ENCODE results near the gene TOP3B.
"Not testable (repeated sequence)": the region's sequence is repeated elsewhere in the genome, so short reads cannot be mapped to it uniquely, and the experiment has no call there.

Gene TOP3B

DNA sequence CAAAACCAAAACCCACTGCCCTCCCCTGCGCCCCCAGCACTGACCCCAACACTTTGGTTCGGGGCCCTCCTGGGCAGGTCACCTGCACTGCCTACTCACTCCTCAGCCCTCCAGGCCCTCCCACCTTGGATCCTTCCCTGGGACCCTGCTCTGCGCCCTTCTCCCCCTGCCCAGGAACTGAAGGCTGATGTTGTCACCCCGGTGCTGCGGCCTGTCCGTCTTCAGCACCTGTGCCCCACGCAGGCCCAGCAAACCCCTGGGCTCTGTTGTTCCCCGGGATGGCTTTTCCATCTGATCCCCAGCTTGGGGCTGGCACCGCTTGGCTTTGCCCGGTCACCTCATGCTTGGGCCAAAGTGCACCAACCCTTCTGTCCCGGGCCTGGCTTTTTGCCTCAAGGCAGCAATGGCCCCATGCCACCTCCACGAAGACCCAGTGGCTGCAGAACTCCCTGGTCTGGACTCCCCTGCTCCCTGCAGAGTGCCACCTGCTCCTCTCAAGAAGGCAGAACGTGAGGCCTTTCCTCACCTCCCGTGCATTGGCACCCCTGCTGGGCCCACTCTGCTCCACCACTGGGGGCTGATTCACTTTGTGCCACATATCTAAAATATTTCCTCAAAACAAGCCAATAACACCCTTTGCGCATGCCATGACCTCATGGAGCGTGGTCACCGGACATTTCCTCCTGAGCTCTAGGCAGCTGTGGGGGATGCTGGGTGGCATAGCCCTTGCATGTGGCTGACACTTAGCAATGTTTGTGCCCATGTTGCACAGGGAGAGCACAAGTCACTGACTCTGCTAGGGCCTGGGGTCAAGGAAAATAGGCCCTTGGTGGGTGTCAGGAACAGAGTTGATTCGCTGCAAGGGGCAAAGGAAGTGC lies 38.8 kb downstream of the TOP3B start:
- no peak for FAIRE-seq

DNA sequence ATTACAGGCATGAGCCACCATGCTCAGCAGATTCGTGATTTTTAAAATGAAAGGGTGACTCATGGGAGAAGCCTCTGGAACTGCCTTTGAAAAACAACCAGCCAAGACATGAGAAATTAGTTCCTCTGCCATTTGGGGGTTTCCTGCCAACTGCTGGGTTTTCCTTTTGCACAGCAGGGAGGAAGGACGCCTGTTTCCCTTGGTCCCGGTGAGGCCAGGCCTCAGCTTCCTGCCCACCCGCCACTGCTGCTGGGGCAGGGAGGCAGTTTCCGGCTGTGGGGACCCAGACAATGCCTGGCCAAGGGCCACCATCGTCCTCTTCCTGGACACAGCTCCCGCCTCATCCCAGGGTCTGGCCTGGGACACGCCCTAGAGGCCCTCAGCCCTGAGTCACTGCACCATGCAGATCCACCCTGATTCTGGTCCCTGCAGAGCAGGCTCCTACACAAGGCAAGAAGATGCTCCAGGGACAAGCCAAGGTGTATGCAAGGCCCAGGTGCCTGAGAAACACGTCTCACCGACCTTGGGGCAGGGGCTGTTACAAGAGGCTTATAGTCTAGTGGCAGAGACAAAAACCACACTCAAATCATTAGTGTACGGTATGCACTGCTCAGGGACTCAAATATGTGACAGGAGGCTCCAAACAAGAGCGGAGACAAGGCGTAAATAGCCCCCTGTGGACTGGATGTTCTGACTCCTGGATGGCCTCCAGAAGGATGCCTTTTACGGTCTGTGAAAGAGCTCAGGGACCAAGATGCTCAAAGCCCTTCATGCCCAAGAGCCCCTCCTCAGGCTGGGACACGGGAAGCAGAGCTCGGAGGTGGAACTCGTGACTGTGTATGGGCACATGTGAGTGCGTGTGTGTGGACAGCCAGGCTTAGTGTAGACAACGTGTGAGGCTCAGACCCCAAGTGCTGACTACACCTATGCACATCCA lies 39.9 kb downstream of the TOP3B start:
- FAIRE-seq: no peak

DNA sequence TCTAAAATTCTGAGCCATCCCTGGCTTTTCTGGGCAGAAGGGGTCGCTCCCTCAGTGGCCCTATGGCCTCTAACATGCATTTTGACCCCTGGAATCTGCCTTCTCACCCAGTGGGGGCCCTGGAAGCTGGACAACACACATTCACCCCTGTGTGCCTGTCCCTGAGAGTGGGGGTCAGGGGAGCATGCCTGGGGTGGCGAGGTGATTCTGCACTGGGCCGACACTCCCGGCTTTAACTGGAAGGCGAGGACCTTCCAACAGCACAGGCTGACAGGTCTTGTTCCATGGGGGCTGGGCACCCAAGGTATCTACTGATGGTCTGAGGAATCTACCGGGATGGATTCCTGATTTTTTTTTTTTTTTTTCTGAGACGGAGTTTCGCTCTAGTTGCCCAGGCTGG lies 40.7 kb downstream of the TOP3B start:
- no peak for FAIRE-seq

DNA sequence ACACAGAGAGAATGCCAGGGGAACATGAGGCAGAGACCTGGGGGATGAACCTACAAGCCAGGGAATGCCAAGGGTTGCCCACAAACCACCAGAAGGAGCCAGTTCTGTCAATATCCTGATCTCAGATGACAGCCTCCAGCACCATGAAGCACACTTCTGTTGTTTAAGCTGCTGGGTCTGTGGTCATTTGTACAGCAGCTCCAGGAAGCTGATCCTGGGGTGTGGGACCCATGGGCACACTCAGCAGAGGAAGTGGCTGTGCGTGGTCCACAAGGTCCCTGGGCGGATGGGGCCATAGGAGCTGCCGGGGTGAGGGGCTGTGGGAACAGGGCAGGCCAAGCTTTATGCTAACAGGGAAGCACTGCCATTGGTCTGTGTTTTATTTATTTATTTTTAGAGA lies 42.1 kb downstream of the TOP3B start:
- FAIRE-seq: no peak

DNA sequence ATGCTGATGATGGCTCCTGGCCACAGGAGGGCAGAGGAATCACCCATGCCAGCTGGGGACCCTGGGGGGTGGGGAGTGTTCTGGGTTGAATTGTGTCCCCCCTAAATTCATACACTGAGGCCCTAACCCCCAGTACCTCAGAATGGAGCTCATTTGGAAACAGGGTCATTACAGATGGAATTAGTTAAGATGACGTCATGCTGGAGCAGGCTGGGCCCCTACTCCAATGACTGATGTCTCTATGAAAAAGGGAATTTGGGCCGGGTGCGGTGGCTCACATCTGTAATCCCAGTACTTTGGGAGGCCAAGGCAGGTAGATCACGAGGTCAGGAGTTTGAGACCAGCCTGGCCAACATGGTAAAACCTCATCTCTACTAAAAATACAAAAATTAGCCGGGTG lies 42.7 kb downstream of the TOP3B start:
- not testable (repeated sequence) for FAIRE-seq

DNA sequence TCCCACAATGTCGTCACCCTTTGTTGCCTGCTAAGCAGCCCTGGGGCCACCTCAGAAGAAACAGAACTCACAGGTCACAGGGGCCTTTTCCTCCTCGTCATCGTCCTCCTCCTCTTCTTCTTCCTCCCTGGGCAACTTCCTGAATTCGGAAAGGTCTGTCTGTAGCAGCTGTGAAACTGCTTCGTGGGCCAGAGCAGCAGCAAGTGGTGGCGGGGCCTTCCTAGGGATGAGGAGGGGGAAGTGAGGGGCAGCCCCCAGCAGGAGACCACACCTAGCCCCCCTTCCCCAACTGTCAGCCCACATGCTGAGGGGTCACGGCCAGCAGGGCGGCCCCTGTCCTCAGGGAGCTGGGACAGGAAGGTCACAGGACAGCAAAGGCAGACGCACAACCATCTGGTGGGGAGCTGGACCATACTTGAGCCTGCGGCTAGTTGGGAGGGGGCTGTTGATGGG lies 43.1 kb downstream of the TOP3B start:
- FAIRE-seq: no peak

DNA sequence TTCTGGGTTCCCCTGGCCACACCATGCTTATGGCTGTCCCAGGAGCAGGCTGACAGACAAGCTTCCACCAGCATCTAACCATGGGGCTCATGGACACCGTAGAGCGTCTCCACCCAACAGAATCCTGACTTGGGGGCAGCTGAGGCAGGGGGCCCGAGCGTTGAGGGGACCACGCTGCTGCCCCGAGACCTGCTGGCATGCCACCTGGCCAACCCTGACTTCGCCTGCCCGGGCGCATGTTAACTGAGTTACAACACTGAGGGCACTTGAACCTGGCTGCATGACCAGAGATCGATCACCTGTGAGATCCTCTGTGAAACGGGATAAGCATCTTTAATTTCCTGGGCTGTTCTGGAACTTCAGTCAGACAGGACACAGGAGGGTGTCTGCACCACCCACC lies 43.7 kb downstream of the TOP3B start:
- no peak for FAIRE-seq

DNA sequence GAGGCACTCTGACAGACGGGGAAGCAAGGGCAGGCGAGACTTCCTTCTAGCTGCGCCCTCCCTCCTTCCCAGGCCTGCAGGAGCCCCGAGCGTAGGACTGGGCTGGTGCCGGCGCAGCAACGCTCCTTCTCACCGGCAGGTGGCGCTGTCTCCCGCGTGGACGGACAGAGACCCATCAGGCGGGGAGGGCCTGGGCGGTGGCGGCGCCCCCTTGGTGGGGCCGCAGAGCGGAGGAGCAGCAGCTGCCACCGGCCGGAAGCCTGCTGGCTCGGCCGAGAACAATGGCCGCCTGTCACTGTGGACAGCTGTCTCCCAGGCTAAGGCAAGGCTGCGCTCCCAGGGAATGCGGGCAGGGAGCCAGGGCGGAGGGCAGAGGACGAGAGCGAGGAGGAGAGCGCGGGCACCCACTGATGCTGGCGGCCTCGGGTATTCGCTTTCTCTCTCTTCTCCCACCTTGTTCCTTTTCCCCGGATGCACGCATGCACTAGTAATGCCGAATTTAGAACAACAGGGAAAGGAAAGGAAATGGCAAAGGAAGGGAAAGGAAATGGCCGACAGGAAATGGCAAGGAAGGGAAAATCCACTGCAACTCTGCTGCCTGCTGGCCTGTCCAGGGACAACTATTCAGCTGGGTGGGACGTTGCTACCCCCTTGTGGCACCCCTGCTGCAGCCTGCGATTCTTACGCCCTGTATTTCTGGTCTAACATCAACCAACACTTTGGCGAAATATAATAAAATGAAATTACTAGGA lies 44.3 kb downstream of the TOP3B start:
- no peak for FAIRE-seq

DNA sequence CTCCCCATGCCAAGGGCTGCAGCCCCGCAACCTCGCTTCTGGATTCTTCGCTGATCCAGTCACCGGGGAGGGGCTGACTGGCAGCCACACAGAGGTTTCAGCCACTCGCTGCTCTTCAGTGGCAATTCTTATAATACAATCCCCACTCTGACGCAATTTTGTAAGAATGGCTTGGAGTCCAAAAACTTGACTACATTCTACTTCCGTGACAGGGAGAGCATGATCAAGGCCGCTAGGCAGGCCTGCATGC lies 44.8 kb downstream of the TOP3B start:
- no peak for FAIRE-seq

DNA sequence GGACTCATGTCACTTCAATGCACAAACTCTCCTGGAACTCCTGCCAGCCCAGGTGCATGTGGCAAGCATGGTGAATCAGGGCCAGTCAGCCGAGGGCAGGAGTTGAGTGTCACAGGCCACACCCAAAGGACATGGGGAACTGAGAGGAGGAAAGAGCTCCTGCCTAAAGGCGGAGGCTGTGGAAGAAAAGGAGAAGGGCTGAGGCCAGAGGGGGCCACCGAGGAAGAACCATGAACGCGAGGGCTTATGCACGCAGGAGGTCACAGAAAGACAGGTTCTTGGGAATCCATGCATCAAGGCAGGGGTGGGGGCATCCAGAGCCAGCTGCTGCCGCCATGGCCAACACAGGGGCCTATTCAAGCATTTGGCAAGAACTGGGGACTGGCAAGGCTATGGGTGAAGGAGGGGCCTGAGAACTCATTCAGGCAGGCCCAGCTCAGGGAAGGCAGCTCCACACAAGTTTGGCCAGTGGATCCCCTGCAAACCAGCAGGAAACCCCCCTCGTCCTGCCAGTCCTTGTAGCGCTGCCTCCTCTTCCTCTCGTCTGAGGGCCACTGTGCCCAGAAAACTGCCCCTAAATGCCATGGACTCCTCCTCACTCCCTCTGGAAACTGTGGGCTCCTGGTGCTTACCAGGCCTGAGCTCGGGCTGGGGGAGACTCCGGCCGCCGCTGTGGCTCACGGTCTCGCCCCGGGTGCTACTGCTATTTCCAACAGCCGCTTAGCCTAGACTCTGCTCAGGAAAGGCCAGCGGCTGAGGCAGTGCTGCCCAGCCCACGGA lies 45.4 kb downstream of the TOP3B start:
- FAIRE-seq: no peak

DNA sequence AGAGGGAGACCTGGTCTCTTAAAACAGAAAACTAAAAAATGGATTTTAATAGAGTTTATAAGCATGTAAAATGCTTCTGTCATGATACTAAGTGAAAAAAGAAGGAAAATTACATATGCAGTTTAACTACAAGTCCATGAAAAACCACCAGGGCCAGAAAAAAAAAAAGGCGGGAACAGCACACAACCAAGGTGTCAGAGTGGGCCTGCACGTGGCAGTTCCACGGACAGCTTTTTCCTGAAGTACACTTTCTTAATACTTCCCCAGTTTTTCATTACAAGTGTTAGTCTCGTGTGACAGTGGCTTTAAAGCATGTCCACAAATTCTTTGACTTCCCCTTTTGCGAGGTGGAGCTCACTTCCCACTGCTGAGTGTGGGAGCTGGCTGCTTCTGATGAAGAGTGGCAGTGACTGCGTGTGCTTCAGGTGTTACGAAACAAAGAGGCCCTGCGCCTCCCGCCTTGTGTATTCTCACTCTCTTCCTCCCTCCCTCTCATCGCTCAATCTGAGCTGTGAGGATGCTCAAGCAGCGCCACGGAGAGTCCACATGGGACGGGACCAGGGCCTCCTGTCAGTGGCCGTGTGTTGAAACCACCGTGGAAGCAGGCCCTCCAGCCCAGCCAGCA lies 46.3 kb downstream of the TOP3B start:
- no peak for FAIRE-seq

DNA sequence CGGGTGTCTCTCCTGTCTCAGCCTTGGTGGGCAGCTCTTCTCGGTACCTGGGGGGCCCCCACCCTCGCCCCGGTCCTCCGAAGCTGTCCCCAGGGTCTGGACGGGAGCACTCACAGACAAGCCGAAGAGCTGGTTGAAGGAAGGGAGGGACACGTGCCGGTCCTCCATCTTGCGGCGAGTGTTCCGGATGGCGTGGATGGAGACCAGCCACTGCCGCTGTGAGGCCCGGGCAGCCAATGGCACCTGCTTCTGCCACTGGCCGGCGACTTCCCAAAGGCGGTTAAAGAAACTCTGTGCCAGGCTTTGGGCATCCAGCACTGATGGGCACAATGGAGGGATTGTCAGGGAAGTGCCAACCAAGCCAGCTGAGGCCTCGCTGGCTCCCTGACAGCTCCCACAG lies 48.7 kb downstream of the TOP3B start:
- no peak for FAIRE-seq

DNA sequence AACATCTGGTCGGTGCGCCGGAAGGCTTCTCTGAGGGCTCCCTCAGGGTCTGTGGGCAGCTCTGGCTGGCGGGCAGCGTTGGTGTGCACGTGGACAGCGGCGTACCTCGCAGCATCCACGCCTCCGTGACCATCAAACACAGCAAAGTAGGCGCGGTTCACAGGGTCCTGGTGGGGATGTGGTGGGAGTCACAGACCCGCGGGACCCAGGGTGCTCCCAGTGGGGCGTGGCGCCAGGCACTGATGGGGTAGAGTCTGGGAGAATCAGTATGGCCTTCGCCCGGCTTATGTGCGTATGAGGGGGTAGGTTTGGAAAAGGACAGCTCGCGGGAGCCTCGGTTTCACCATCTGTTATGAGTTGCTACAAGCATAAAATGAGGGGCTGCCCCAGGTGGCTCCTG lies 49.2 kb downstream of the TOP3B start:
- no peak for FAIRE-seq

DNA sequence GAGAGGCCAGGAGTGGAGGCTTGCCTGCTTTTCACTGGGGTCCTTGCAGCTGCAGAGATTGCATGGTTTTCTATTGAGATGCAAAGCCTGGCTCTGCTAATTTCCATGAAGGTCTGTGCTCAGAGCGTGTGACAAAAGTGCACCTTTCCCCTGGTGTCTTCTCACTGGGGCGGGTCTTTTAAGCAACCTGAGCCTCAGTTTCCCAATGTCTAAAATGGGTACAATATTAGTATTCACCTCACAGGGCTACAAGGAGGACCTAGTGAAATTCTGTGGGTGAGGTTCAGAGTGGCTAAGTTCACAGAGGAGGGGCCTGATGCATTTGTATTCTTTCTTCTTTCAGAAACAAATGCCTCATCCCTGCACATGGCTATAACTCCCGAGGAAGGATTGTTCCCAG lies 50.2 kb downstream of the TOP3B start:
- FAIRE-seq: no peak

DNA sequence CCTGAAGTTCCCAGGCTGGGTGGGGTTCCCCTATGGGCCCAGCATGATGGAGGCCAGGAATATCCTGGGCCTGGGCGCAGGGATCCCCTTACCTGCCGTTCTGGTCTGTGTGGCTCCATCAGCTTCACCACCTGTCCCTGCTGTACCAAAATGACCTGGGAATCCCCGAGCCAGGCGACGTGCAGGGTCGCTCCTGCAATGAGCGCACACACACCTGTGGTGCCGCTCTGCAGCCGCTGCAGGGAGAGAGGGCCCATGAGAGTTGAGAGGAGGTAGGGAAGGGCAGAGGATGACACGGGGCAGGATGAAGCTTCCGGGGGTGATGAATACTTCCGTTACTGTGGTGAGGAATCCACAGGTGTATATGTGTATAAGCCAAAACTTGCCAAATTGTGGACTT lies 51.5 kb downstream of the TOP3B start:
- FAIRE-seq: no peak

DNA sequence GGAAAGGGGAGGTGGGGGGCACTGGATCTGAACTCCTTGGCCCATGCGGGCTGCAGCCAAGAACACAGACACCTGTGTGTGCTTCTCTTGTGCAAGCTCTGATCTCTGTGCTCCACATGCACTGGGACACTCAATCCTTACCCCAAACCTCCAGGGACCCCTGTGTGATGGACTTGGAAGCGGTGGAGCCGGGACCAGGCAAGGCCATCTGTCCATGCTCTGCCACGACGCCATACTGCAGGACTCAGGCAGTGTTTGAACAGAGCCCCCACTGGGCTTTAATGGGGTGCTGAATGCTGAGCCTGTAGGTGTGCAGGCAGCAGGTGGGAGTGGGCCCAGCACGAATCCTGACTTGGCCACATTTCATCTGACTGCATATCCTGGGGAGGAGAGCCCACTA lies 53.3 kb downstream of the TOP3B start:
- FAIRE-seq: no peak

DNA sequence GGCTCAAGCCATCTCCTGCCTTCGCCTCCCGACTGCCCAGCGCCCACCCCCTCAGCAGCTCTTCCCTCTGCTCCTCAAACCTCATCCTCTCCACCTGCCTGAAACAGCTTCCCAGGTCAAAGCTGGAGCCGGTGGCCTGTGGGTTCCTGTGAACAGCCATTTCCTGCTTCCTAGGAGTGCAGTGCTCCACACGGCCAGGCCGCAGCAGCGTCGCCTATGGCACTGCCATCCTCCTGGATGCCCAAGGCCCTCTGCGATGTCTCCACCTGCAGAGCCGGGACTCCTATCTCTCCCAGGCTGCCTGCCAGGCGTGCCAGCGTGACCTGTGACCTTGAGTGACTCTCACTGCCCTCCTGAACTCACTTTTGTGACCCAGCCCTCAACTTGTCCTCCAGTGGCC lies 54.5 kb downstream of the TOP3B start:
- no peak for FAIRE-seq

DNA sequence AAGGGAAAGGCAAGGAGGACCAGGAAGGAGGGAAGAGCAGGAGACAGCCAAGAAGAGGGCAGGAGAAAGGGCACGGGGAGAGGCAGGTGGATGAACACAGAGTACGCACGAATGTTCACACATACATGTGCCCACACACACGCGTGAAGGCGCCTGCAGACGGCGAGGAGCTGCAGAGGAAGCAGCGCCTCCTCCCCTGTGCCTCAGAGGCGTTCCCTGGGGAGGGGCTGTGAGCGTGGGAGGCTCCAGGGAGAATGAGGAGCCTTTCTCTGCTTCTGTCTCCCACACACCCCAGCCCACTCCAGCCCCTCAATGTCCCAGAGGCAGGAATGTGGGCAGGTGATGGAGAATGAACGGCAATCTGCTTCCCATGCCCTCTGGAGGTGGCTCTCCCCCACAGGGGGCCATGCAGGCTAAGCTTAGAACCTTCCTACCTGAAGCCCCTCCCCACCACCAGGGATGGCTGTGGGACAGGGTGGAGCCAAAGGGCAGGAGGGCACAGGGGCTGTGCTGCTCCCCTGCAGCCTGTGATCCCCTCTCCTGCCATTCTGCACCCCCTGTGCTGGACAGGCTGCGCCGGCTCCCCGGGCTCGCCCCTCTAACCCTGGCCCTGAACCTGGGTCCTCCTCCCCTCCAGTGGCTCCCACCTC lies 55.3 kb downstream of the TOP3B start:
- FAIRE-seq: no peak

DNA sequence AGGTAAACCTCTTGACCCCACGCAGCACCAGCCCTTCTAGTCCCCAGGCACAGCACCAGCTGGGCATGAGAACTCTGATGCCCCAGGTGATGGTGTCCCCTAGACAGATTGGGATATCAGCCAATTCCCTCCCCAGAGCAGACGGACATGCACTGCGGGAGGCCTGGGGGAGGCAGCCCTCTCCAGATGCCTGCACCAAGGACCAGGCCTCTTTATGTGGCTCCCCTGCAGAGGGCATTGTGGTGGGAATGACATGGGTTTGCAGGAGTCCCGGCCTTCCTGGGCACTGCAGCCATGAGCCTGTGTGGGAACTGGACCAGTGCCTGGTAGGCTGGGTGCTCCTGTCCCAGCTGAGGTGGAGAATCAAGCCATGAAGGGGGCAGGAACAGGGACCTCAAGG lies 55.9 kb downstream of the TOP3B start:
- no peak for FAIRE-seq

DNA sequence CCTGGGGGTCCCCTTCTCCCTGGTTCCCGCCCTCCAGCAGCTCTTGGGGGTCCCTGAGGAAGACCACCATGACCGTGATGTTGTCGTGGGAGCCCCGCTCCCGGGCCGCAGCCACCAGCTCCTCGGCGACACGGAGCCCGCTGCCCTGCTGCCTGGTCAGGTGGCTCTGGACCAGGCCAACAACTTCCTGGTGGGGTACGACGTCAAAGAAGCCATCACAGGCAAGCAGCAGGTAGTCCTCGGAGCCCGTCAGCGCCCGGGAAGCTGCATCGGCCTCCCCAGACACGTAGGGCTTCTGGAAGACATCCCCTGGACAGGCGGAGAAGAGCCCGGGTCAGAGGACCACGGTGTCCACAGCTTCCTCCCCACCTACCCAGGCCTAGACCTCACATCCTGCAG lies 59.4 kb downstream of the TOP3B start:
- no peak for FAIRE-seq

DNA sequence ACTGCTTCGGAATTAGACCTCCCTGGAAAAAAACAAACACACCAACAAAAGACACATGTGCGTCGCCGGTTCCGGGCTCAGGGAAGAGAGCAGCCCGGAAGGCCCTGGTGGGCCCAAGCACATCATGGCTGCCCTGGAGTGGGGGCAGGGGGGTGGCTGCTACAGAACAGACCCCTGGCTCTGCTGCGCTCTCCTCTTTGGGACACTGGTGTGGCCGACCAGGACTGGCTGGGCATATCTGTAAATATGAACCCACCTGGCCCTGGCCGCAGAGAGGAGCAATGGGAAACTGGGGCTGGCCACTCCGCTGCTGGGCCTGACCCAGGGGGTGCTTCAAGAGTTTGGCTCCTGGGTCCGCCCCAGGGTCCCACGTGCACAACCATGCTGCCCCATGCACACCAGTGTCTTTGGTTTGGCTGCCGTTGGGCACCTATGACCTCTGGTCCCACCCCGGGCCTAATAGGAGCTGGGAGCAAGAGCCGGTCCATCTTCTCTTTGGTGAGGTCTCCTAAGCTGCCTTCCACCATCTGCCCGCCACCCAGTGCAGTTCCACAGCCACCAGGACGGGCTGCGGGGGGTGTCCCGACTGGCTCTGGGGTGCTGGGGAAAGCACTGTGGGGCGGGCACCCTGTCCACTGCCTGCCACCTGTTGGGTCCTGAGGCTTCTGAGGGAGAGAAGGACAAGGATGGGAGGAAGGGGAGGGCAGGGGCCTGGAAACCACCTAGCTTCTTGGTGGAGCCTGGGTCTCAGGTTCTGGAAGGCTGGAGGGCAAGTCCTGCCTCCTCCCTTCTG lies 60.0 kb downstream of the TOP3B start:
- FAIRE-seq: no peak
